Measurements from ENCODE around the gene KHDC4. TPM values are rescaled to one million over a fixed set of nuclear protein-coding genes. Genes with fewer than 3 reads are reported as not detected.

Gene KHDC4
- total and polyA plus RNA-seq, 2 of the 13 experiments (the other 11 are each of a cell fraction or from before 2014, with no cell fraction given), result 33.5 to 92.0 TPM

GRCh38 chr1:155942578-155943141 is 8.4 kb upstream of the KHDC4 start:
- H3K9ac ChIP-seq (ENCODE audit: insufficient read depth, low read depth, low read length), result peak overlapping the region; percentile 36
- in situ Hi-C loops (cut with HindIII; ENCODE audit: extremely low pct_ligation_motif_present, low pct_unique_long_range_greater_than_20kb) (loop anchor here (10.0 kb wide), 1 partner anchor 122 kb away; the partner anchor contains the start of gene RAB25), intact Hi-C loops (cut with micrococcal nuclease; ENCODE audit: unreplicated experiment) (loop anchor here (5.0 kb wide), 2 partner anchors 35 to 355 kb away; partner anchors contain the start of genes ARHGEF2, GLMP and VHLL)
- no peaks in the 10 kb centered on the region for H3K27me3 ChIP-seq (ENCODE audit: control insufficient read depth in 1 of 2, insufficient read depth in 2 of 2, low read length in 2 of 2)
- DNase-seq (ENCODE audit: low spot score), result no peak
- ChIA-PET POLR2A (interaction anchor here (1.2 to 7.2 kb wide), 6 partner anchors 8 to 181 kb away, joined by 3 to 390 read pairs (median 12); partner anchors contain the start of genes ARHGEF2, KHDC4 and MEX3A), CTCF (ENCODE audit: low intra/inter-chr PET ratio, low total read pairs) (no interaction called here)
- H3K4me2 ChIP-seq (ENCODE audit: low read depth, low read length), result peak overlapping the region; percentile 86
- no peak overlapping the region for H2AFZ ChIP-seq (ENCODE audit: low read length)
- 62% methylated on average over 4 of the region's 11 CpGs for WGBS (ENCODE audit: low lambda C conversion rate)
- FAIRE-seq, result peak; percentile 39
- peak overlapping the region in 1 of 3 experiments; percentile 65; a peak in 1 of 6 replicates for H3K4me3 ChIP-seq (replicated peaks in 1 of 3; ENCODE audit: insufficient read depth in 1 of 3, low read depth in 2 of 3, low read length in 3 of 3)
- H3K27ac ChIP-seq (ENCODE audit: extremely low read length, insufficient read depth, low read length), result peak overlapping the region; percentile 65
- BruUV-seq (replicated peaks), result no TSS peak
- H3K9me3 ChIP-seq (ENCODE audit: low read length), result no peaks in the 10 kb centered on the region
- ATAC-seq, result no peak
- H3K4me1 ChIP-seq (ENCODE audit: insufficient read depth, low read length), result peaks cover 85% of the 10 kb centered on the region
- H3K79me2 ChIP-seq (ENCODE audit: insufficient read depth, low read length), result peaks cover 12% of the 10 kb centered on the region
- no peaks in the 10 kb centered on the region for H4K20me1 ChIP-seq (ENCODE audit: insufficient read depth, low read length)
- H3K36me3 ChIP-seq (replicated peaks in 1 of 2; ENCODE audit: control insufficient read depth in 1 of 2, insufficient read depth in 2 of 2, low read length in 2 of 2), result peaks cover 2 to 13% of the 10 kb centered on the region in 2 experiments; a peak in 3 of 5 replicates
- TF ChIP-seq ERF (CRISPR knock-in tag; IDR thresholded peaks at IDR 0.05), result 0 out of 2 replicates have a peak, but pooled peaks have one; percentile 17
- peak; percentile 71; the same call in 1 of the 2 replicates for TF ChIP-seq HNRNPL (IDR thresholded peaks at IDR 0.05; ENCODE audit: low read depth, low read length)
- TF ChIP-seq AGO2 (optimal IDR thresholded peaks at IDR 0.05; ENCODE audit: low read depth, low read length), result peak; percentile 33
- TF ChIP-seq RBM22 (optimal IDR thresholded peaks at IDR 0.05; ENCODE audit: low read length), result peak; percentile 18
- TF ChIP-seq ZIK1 (CRISPR knock-in tag; IDR thresholded peaks at IDR 0.05; ENCODE audit: borderline replicate concordance, low read depth), result no peak
- TF ChIP-seq PATZ1 (CRISPR knock-in tag; IDR thresholded peaks at IDR 0.05), result 0 out of 2 replicates have a peak, but pooled peaks have one; percentile 32
- TF ChIP-seq ZNF646 (CRISPR knock-in tag; IDR thresholded peaks at IDR 0.05), result no peak
- no peak for TF ChIP-seq ZEB1 (IDR thresholded peaks at IDR 0.05; ENCODE audit: insufficient replicate concordance, low read depth)
- TF ChIP-seq, protein P1, sequence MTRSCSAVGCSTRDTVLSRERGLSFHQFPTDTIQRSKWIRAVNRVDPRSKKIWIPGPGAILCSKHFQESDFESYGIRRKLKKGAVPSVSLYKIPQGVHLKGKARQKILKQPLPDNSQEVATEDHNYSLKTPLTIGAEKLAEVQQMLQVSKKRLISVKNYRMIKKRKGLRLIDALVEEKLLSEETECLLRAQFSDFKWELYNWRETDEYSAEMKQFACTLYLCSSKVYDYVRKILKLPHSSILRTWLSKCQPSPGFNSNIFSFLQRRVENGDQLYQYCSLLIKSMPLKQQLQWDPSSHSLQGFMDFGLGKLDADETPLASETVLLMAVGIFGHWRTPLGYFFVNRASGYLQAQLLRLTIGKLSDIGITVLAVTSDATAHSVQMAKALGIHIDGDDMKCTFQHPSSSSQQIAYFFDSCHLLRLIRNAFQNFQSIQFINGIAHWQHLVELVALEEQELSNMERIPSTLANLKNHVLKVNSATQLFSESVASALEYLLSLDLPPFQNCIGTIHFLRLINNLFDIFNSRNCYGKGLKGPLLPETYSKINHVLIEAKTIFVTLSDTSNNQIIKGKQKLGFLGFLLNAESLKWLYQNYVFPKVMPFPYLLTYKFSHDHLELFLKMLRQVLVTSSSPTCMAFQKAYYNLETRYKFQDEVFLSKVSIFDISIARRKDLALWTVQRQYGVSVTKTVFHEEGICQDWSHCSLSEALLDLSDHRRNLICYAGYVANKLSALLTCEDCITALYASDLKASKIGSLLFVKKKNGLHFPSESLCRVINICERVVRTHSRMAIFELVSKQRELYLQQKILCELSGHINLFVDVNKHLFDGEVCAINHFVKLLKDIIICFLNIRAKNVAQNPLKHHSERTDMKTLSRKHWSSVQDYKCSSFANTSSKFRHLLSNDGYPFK (CRISPR knock-in tag; IDR thresholded peaks at IDR 0.05; ENCODE audit: borderline replicate concordance), result no peak
- no peak for TF ChIP-seq NCOA2 (CRISPR knock-in tag; IDR thresholded peaks at IDR 0.05)
- no peak for TF ChIP-seq ZNF605 (CRISPR knock-in tag; IDR thresholded peaks at IDR 0.05)
